Testis (tissue), 3 donors: ENCODE measurements around the gene CTDSPL. TPM values are rescaled to one million over a fixed set of nuclear protein-coding genes. Genes with fewer than 3 reads are reported as not detected.

Source experiments
- DNase-seq: peaks from one replicate; pipeline ENCODE4 v3.0.0-alpha.2; 2019
- H3K27ac ChIP-seq, 2 donors: fragments of 200-600 bp; sonication (generic); one replicate each; pipeline ENCODE4 v1.5.1; 2019
- H3K27me3 ChIP-seq: fragments of 200-600 bp; sonication (generic); one replicate; pipeline ENCODE4 v1.5.1; 2019
- H3K36me3 ChIP-seq: fragments of 200-600 bp; sonication (generic); one replicate; pipeline ENCODE4 v1.5.1; 2017; ENCODE audit warnings: low read depth; ENCODE audit errors: missing control alignments
- H3K4me1 ChIP-seq: fragments of 200-600 bp; sonication (generic); one replicate; pipeline ENCODE4 v1.5.1; 2019
- H3K4me3 ChIP-seq, 2 donors: fragments of 200-600 bp; sonication (generic); one replicate each; pipeline ENCODE4 v1.5.1; 2017 to 2019
- H3K9me3 ChIP-seq: fragments of 200-600 bp; sonication (generic); one replicate; pipeline ENCODE4 v1.5.1; 2017
- POLR2A ChIP-seq: fragments of 450-650 bp; IDR thresholded peaks from one replicate; pipeline ENCODE4 v1.6.1; 2017; ENCODE audit warnings: antibody characterized with exemption, mild to moderate bottlenecking, moderate library complexity
- WGBS, 2 donors: methylation state at CpG; one replicate each; pipeline ENCODE4 v1.1.5; 2018; 5-methylcytosine and 5-hydroxymethylcytosine counted together
- intact Hi-C: fragments of 100-400 bp; cut with DNase I; formaldehyde crosslinking; loops from one replicate; pipeline ENCODE4 v1.15.1; 2023; ENCODE audit warnings: low total_unique reads
- polyA plus RNA-seq: library from polyadenylated mRNA; stranded (reverse); fragments of 350-450 nt; fragmentation: Illumina TruSeq; extraction: RNeasy Lipid Tissue Mini Kit (QIAGEN cat#74804); gene quantifications from one replicate; pipeline ENCODE4 v1.2.3, GENCODE V29; 2014; ENCODE audit warnings: low read depth, low replicate concordance; ENCODE audit not compliant: insufficient read depth
- total RNA-seq, 2 donors: library from RNA; depleted of rRNA; stranded (reverse); fragments of >200 nt; gene quantifications; one replicate each; pipeline ENCODE4 v1.2.3, GENCODE V29; 2016
- TF ChIP-seq, protein P1 (sequence below), 3 experiments: fragments of 450-650 bp in 2 of 3; fragments of 200-600 bp in 1 of 3; sonication (generic) in 1 of 3; IDR thresholded peaks; one replicate each; pipeline ENCODE4 v1.5.1; 2016 to 2019; ENCODE audit warnings: antibody characterized with exemption in 3 of 3, mild to moderate bottlenecking in 2 of 3, moderate library complexity in 1 of 3

The CTDSPL gene
- total and polyA plus RNA-seq, 3 donors from 2014 or later = 24.4 to 43.0 (median 32.4) TPM

DNA sequence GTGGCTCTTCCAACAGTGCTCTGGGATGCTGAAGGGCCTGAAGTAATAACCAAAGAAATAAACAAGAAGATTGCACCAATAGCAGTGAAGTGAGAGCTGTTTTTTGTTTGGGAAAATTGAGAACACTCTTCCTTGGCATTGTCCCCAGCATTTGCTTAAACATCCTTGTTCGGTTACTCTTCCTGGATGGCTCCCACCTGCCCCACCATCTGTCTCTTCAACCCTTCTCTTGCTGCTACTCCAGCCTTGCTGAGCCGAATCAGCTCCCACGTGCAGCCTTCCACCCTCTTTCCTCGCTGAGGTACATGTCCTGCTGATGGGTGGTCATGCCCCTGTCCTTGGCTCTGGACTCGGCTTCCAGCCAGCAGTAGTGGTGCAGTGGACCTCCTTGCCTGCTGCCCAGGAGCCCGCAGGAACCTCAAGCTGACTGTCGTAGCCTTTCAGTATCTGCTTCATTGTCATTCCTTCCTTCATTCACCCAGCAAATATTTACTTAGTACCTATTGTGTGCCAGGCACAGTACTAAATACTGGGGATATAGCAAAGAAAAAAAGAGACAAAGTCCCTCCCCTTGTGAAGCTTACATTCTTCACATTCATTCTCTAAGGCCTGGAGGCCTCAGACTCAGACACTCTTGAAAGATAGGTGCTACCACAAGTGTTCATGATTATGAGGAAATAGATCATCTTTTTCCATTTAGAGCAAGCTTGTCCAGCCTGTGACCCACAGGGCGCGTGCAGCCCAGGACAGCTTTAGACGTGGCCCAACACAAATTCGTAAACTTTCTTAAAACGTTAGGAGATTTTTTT, 111.8 kb downstream of the CTDSPL start:
- no peak for DNase-seq
- TF ChIP-seq, protein P1, sequence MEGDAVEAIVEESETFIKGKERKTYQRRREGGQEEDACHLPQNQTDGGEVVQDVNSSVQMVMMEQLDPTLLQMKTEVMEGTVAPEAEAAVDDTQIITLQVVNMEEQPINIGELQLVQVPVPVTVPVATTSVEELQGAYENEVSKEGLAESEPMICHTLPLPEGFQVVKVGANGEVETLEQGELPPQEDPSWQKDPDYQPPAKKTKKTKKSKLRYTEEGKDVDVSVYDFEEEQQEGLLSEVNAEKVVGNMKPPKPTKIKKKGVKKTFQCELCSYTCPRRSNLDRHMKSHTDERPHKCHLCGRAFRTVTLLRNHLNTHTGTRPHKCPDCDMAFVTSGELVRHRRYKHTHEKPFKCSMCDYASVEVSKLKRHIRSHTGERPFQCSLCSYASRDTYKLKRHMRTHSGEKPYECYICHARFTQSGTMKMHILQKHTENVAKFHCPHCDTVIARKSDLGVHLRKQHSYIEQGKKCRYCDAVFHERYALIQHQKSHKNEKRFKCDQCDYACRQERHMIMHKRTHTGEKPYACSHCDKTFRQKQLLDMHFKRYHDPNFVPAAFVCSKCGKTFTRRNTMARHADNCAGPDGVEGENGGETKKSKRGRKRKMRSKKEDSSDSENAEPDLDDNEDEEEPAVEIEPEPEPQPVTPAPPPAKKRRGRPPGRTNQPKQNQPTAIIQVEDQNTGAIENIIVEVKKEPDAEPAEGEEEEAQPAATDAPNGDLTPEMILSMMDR (IDR thresholded peaks at IDR 0.05) = no peak
- TF ChIP-seq POLR2A = no peak
- 68 to 73% methylated on average over 12 of the region's 12 CpGs for WGBS, 2 donors
- Histone ChIP-seq H3K9me3 (no peaks in the 10 kb centered on the region), H3K27me3 (no peaks in the 10 kb centered on the region), H3K4me1 (peaks cover 22% of the 10 kb centered on the region), H3K27ac (peak overlapping the region in 1 of 2 donors; percentile 10), H3K36me3 (no peaks in the 10 kb centered on the region), H3K4me3 (no peak overlapping the region)
- intact Hi-C loops = no loop called here

DNA sequence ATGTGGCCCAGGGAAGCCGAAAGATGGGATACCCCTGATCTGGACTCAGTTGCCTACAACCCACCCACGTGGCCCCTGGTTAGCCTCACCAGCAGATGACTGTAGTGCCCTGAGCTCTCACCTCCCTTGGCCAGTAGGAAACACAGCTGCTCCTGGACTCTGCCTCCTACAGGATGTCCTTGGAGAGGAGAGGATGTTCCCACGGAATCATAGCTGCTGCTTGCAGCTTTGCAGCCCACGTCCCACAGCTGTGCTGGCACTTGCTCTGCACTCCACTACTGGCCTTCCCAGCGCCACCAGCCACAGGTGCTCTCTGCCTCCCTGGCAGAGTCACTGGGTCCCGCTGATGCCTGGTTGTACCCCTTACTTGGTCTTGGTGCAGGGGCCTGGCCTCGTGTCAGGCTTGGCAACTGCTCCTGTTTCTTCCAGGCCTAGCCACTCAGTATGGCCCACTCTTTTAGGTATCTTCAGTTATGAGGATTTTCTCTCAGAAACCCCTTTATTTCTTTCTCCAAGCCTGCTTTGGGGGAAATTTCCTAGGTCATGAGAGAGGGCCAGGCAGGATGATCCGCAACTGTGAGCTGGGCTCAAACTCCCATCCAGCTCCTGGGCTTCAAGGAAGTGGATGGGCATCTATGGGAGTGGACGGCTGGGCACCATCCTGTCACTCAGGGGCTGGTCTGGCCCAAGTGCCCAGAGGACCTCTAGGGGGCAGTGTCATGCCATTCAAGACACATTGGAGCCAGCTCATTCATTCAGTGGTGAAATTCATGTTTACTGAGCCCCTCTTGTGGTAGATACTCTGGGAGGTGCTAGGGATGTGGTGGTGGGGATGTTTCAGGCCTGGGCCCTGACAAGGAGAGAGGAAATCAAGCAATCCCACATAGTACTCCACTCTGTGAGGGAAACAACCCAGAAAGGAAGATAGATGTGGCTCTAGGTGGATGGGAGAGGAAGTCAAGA, 112.7 kb downstream of the CTDSPL start:
- no peak overlapping the region for H3K4me3 ChIP-seq
- peak overlapping the region in 1 of 2 donors; percentile 10 for H3K27ac ChIP-seq
- H3K9me3 ChIP-seq = no peaks in the 10 kb centered on the region
- 37 to 62% methylated on average over 6 to 9 of the region's 9 CpGs for WGBS, 2 donors
- intact Hi-C loops = no loop called here
- H3K27me3 ChIP-seq = no peaks in the 10 kb centered on the region
- TF ChIP-seq, protein P1 (IDR thresholded peaks at IDR 0.05) = peak; percentile 33 to 57 (median 55)
- no peak for TF ChIP-seq POLR2A
- H3K36me3 ChIP-seq = no peaks in the 10 kb centered on the region
- H3K4me1 ChIP-seq = peaks cover 14% of the 10 kb centered on the region
- peak; percentile 78 for DNase-seq

DNA sequence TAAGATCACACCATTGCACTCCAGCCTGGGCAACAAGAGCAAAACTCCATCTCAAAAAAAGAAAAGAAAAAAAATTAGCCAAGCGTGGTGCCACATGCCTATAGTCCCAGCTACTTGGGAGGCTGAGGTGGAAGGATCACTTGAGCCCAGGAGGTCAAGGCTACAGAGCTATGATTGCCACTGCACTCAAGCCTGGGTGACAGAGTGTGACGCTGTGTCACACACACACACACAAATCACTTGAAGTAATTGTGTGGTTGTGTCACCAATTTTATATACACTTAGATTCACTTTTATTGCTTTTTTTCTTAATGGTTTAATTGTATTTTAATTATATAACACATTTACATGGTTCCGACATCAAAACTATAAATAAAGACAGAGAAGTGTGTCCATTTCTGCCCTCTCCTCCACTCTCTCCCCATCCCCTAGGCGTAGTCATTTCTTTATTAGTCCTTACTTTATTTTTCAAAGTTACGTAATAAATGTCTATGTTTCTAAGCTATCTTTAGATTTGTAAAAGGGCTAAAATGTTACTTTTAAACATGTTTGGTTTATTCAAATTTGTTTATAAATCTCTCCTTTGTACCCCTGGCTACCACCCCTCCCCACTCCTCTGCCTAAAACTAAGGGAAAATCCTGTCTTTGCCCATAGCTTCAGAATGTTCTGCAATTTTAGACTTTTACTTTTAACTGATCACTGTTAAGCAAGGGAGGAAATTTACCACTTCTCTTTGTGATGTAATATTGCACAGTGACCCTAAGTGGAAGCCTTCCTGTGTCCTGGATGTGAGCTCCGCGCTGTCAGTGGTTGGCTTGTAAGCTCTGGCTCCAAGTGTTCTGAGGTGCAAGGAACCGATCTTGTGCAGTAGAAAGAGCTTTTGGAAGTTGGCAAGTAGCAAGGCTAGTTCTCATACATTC, 118.1 kb downstream of the CTDSPL start:
- intact Hi-C loops = no loop called here
- H3K4me3 ChIP-seq = no peak overlapping the region
- H3K9me3 ChIP-seq = no peaks in the 10 kb centered on the region
- H3K4me1 ChIP-seq = no peaks in the 10 kb centered on the region
- TF ChIP-seq, protein P1 (IDR thresholded peaks at IDR 0.05) = no peak
- no peak for TF ChIP-seq POLR2A
- H3K27me3 ChIP-seq = no peaks in the 10 kb centered on the region
- no peak overlapping the region for H3K27ac ChIP-seq
- no peaks in the 10 kb centered on the region for H3K36me3 ChIP-seq
- WGBS, 2 donors = 85 to 86% methylated on average over 8 of the region's 8 CpGs
- DNase-seq = no peak

DNA sequence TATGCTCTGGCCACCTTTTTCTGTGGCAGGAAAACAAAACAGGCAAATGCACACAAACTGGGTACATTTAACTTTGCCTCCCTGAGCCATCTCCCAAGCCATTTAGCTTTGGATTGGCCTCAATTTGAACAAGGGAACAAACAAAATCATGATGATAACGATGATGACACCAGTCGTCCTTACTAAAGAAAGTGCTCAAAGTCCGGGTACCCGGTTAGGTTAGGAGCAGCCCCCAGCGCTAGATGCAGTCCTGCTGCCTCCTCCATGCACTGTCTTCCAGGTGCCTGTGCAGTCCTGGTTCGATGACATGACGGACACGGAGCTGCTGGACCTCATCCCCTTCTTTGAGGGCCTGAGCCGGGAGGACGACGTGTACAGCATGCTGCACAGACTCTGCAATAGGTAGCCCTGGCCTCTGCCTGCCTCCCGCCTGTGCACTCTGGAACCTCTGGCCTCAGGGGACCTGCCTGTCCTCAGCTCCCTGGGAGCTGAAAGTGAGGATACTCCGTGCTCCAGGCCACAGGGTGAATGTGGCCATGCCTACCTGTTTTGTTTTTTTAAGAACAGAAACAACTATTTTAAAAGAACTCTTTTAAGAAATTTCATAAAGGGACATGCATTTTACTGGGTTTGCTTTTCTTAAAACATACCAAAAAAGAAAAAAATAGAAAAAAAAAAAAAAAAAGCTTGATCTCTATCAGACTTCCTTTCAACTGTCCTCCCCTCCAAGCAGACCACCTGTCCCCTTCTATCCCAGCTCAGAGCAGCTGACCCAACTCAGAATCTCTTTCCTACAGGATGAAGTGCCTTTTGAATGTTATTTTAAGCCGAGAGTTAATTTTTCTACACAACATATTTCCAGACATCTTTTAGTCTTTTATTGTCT, 119.0 kb downstream of the CTDSPL start:
- H3K4me3 ChIP-seq = no peak overlapping the region
- intact Hi-C loops = no loop called here
- no peak overlapping the region for H3K27ac ChIP-seq
- no peak for DNase-seq
- no peaks in the 10 kb centered on the region for H3K9me3 ChIP-seq
- TF ChIP-seq, protein P1 (IDR thresholded peaks at IDR 0.05) = no peak
- no peak for TF ChIP-seq POLR2A
- no peaks in the 10 kb centered on the region for H3K36me3 ChIP-seq
- H3K27me3 ChIP-seq = no peaks in the 10 kb centered on the region
- 82 to 92% methylated on average over 14 of the region's 14 CpGs for WGBS, 2 donors
- no peaks in the 10 kb centered on the region for H3K4me1 ChIP-seq
